Epithelial cell of proximal tubule (primary cell): ENCODE data around the gene PPP4R3C. TPM values are rescaled to one million over a fixed set of nuclear protein-coding genes. Genes with fewer than 3 reads are reported as not detected.
"Not testable (repeated sequence)": the region's sequence is repeated elsewhere in the genome, so short reads cannot be mapped to it uniquely, and the experiment has no call there.

ENCODE experiments used
- DNase-seq: peaks from one replicate; pipeline ENCODE4 v3.0.0-alpha.2; 2011; ENCODE audit warnings: low read depth
- H3K4me3 ChIP-seq: 2 replicates; pipeline ENCODE4 v1.5.1; 2011; ENCODE audit warnings: low read depth, mild to moderate bottlenecking, low read length
- total RNA-seq: library from RNA; depleted of rRNA; stranded (reverse); fragments of >200 nt; gene quantifications from 2 replicates; pipeline ENCODE4 v1.2.3, GENCODE V29; 2015
- TF ChIP-seq, protein P1 (sequence below): conservative IDR thresholded peaks from 2 replicates; pipeline ENCODE4 v1.5.1; 2012; ENCODE audit warnings: low read depth, mild to moderate bottlenecking, low read length

The PPP4R3C gene
- not detected in 2 replicates for total RNA-seq

DNA sequence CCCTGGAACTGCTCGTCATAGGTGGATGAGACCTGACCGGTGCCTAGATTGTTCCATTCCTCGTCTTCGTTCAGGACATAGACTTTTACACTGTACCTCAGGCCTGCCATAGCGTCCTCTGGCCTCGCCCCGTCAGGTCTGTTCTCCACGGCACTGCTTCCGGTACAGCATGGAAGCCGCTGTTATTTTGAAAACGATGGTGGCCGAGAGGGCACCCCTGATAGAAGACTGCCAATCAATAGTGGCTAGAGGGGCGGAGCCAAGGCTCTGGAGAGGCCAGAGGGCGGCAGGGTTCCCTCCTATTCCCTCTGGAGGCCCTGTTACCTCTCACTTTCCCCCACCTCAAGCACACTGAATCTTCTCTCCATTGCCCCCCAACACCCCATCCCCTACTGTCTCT lies at the start of gene PPP4R3C:
Gene PPP4R3C, minus strand, starts transcription at position 155 of the 400 bp plus-strand sequence. Its CDS starts 45 bp downstream, at position 110.
- no peak within 1 kb of the TSS for H3K4me3 ChIP-seq
- TF ChIP-seq, protein P1, sequence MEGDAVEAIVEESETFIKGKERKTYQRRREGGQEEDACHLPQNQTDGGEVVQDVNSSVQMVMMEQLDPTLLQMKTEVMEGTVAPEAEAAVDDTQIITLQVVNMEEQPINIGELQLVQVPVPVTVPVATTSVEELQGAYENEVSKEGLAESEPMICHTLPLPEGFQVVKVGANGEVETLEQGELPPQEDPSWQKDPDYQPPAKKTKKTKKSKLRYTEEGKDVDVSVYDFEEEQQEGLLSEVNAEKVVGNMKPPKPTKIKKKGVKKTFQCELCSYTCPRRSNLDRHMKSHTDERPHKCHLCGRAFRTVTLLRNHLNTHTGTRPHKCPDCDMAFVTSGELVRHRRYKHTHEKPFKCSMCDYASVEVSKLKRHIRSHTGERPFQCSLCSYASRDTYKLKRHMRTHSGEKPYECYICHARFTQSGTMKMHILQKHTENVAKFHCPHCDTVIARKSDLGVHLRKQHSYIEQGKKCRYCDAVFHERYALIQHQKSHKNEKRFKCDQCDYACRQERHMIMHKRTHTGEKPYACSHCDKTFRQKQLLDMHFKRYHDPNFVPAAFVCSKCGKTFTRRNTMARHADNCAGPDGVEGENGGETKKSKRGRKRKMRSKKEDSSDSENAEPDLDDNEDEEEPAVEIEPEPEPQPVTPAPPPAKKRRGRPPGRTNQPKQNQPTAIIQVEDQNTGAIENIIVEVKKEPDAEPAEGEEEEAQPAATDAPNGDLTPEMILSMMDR: no peak
- no peak for DNase-seq

DNA sequence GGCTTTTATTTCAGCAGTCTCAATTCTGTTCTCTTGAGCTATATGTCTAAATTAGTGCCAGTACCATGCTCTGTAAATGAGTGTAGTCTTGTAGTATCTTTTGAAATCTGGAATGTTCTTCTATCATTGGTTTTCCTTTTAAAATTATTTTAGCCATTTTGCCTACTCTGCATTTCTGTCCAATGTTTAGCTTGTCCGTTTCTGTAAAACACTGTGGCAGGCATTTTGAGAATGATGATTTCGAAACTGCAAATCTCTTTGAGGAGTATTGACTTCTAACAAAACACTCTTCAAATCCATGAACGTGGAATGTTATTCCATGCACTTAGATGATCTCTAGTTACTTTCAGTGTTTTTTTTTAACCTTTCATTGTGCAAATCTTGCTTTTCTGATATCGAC lies 28.3 kb upstream of the PPP4R3C start:
- TF ChIP-seq, protein P1: no peak

DNA sequence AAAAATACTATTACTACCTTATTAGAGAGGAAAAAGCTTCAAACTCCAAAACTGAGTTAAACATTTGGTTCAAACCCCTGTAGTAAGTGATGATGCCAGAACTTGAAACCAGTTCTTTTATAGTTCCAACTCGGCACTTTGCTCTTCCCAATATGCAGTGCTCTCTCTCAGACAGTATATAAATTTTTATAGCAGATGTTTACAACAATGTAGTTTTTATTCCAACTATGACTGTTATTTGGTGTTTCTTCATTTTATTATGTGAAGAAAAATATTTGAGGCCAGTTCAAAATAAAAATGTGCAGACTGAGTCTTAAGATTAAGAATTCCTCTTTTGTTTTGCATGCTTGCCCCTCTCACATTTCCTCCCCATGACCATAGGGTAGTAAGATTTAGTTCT lies 2.9 kb upstream of the PPP4R3C start:
- TF ChIP-seq, protein P1: no peak
- H3K4me3 ChIP-seq: no peak overlapping the region
- no peak for DNase-seq

More for the DNA sequence above, 28.3 kb upstream of the PPP4R3C start:
- DNase-seq: no peak
- no peak overlapping the region for H3K4me3 ChIP-seq

DNA sequence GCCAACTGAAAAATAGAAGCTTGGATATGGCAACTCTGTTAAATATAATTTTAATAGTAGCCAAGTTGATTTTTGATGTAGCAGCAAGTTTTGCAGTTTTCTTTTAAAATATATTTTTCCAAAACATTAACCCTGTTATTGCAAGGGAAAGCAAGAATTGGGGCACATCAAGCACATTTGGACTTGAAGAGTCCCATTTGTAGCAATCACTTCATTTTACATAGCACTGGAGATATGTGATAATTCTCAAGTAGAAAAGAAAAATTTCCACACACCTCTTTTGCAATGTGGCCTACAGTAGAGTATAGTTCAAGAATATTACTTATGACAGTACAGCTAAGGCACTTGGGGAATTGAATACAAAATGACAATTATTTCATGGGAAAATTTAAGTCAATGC lies 1.9 kb upstream of the PPP4R3C start:
- no peak for DNase-seq
- TF ChIP-seq, protein P1: no peak
- no peak overlapping the region for H3K4me3 ChIP-seq

DNA sequence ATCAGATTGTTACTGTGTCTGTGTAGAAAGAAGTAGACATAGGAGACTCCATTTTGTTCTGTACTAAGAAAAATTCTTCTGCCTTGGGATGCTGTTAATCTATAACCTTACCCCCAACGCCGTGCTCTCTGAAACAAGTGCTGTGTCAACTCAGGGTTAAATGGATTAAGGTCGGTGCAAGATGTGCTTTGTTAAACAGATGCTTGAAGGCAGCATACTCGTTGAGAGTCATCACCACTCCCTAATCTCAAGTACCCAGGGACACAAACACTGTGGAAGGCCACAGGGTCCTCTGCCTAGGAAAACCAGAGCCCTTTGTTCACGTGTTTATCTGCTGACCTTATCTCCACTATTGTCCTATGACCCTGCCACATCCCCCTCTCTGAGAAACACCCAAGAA lies 4.0 kb downstream of the PPP4R3C start:
- DNase-seq, H3K4me3 ChIP-seq: not testable (repeated sequence)

DNA sequence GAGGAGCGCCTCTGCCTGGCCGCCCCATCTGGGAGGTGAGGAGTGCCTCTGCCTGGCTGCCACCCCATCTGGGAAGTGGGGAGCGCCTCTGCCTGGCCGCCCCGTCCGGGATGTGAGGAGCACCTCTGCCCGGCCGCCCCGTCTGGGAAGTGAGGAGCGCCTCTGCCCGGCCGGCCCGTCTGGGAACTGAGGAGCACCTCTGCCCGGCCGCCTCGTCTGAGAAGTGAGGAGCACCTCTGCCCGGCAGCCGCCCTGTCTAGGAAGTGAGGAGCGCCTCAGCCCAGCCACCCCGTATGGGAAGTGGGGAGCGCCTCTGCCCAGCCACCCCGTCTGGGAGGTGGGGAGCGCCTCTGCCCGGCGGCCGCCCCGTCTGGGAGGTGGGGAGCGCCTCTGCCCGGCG lies 4.6 kb downstream of the PPP4R3C start:
- not testable (repeated sequence) for DNase-seq, H3K4me3 ChIP-seq

DNA sequence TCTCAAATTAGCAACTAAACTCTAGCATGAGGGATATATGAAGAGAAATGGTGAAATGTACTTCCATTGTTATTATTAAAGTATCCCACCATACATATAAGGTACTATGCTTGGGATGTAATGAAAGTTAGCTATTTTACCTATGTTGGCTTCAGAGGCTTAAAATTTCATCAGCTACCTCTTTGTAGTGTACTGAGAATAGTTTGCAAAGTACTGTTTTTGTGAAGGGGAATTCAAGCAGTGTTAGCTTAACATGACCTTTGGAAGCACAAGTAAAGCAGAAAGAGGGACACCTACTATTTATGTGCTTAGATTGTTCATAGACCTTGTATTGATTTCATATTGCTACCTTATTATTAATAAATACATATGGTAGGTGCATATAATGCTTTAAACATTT lies 11.8 kb downstream of the PPP4R3C start:
- H3K4me3 ChIP-seq: no peak overlapping the region
- TF ChIP-seq, protein P1: no peak
- DNase-seq: no peak

DNA sequence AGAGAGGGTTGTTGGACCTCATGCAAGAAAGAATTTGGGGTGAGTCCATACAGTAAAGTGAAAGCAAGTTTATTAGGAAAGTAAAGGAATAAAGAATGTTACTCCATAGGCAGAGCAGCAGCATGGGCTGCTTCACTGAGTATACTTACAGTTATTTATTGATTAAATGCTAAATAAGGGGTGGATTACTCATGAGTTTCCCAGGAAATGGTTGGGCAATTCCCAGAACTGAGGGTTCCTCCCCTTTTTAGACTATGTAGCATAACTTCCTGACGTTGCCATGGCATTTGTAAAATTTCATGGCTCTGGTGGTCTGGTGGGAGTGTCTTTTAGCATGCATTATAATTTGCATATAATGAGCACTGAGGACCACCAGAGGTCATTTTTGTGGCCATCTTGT lies 16.7 kb downstream of the PPP4R3C start:
- H3K4me3 ChIP-seq: no peak overlapping the region
- TF ChIP-seq, protein P1: no peak
- DNase-seq: no peak
